ENCODE data around the gene BAIAP2L2.
A peak's percentile ranks its signal among the peaks of the same experiment; 100 is the strongest.

The BAIAP2L2 gene

DNA sequence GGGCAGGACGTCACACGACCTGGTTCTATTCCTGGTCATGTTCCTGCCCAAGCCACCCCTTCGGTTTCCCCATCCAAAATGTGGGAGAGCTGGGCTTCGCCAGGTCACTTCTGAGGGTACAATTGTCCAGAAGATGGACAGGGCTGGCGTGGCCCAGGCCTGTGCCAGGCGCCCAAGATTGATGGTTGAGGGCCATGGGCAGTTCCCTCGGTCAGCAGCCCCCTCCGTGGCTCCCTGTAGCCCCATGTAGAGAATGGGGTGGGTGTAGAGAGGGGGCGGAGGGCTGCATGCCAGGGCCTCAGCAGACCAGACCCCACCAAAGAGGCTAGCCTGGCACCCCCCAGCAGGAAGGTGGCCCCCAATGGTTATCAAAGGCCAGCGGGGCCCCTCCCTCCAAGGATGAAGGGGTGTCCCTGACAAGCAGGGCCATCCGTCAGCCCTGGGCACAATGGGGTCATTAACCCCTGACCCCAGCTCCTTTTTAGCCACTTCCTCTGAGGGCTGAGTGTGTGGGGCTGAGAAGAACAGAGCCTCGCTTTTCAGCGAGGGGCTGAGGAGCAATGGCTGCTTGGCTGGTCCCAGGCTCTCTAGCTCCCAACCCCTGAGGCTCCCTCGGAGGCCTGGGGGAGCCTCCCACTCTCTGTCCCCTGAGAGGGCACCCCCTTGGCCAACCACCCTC is 64.3 kb downstream of the BAIAP2L2 start:
- Histone ChIP-seq H3K23ac (ENCODE audit: low read length) (no peak overlapping the region), H3K27me3 (ENCODE audit: insufficient read depth, low read length) (no peaks in the 10 kb centered on the region), H2BK5ac (ENCODE audit: low read depth, low read length, poor library complexity) (no peak overlapping the region), H2AK5ac (ENCODE audit: low read length) (no peak overlapping the region), H4K8ac (ENCODE audit: low read depth, low read length) (peak overlapping the region; percentile 49), H4K12ac (ENCODE audit: low read depth, low read length) (no peak overlapping the region), H3K36me3 (ENCODE audit: control insufficient read depth in 1 of 2, insufficient read depth in 2 of 2, low read length in 2 of 2) (no peaks in the 10 kb centered on the region), H3K18ac (ENCODE audit: low read length) (no peak overlapping the region), H3K4me1 (ENCODE audit: control insufficient read depth in 1 of 2, insufficient read depth in 2 of 2, low read length in 2 of 2) (peaks cover 2 to 10% of the 10 kb centered on the region in 2 experiments), H2AFZ (ENCODE audit: insufficient read depth, low read length, poor library complexity) (no peak overlapping the region), H4K91ac (ENCODE audit: low read depth, low read length) (no peak overlapping the region), H3K4me2 (ENCODE audit: low read length) (no peak overlapping the region), H3K4ac (ENCODE audit: low read depth, low read length) (no peak overlapping the region), H3K27ac (ENCODE audit: low read depth, low read length) (no peak overlapping the region), H2BK12ac (ENCODE audit: low read length) (no peak overlapping the region), H3K79me2 (ENCODE audit: control insufficient read depth, insufficient read depth, low read length, poor library complexity) (no peaks in the 10 kb centered on the region), H3K9ac (ENCODE audit: low read length) (no peak overlapping the region), H3K9me3 (ENCODE audit: insufficient read depth, low read depth, low read length) (peaks cover 2% of the 10 kb centered on the region), H3K14ac (ENCODE audit: low read length) (no peak overlapping the region), H3K4me3 (ENCODE audit: low read depth, low read length) (no peak overlapping the region), H3K79me1 (ENCODE audit: low read length) (no peaks in the 10 kb centered on the region), H2BK120ac (ENCODE audit: insufficient read depth, low read length, poor library complexity) (no peak overlapping the region)
- WGBS (ENCODE audit: extremely low coverage, insufficient coverage, insufficient read length), result no CpG with 5 or more reads among the region's 14 CpGs
- DNase-seq, result no peak

DNA sequence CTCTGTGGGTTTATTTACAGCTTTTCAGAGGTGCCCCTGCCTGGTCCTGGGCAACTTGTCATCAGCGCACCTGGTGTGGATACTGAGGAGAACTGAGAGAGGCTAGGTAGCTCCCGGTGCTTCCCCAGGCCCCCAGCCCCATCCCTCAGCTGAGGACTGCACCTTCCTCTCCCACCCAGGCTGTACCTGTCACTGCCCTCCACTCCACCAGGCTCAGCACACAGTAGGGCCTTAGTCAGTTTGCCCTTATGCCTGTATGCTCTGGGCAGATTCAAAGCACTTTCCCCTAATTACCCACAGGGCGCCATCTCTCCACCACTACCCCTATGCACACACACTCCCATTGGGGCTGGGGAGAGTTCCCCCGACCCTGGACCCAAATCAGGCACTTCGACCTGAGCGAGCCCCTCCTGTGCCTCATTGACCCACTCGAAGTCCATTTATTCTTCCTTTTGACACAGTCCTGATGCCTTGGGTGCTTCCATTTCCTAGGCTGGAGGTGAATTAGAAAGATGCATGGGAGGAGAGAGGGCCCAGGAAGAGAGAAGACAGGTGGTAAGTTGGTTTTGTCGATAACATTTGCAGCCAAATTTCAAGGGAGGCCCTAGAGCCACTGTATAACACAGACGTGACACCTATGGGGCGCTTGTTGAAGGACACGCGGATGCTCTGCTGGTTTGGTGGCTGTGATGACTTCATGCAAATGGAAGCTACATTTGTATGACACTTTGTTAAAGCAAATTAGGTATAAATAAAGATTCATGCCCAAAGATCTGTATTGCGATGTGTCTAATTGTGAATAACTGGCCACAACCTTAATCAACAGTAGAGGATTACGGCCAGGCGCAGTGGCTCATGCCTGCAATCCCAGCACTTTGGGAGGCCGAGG is 67.1 kb downstream of the BAIAP2L2 start:
- H4K12ac ChIP-seq (ENCODE audit: low read depth, low read length), result no peak overlapping the region
- H3K9ac ChIP-seq (ENCODE audit: low read length), result no peak overlapping the region
- H3K14ac ChIP-seq (ENCODE audit: low read length), result no peak overlapping the region

DNA sequence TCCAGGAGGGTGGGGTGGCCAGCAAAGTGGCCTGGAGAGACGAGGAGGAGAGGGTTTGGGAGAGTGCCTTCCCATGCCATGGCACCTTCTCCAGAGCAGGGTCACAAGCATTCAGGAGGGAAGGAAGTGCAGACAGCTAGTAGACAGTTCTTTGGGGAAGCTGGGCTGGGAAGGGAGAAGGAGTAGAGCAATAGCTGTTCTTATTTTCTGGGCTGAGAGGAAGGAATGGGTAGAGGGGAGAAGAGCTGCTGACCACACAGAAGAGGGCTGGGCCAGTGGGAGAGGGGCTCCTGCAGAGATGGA is 68.0 kb downstream of the BAIAP2L2 start:
- no peak overlapping the region for H4K12ac ChIP-seq (ENCODE audit: low read depth, low read length)
- no peak for DNase-seq
- no peak overlapping the region for H2BK12ac ChIP-seq (ENCODE audit: low read length)
- no peak overlapping the region for H3K18ac ChIP-seq (ENCODE audit: low read length)
- H3K9ac ChIP-seq (ENCODE audit: low read length), result no peak overlapping the region
- H3K79me1 ChIP-seq (ENCODE audit: low read length), result no peaks in the 10 kb centered on the region
- no peak overlapping the region for H2BK120ac ChIP-seq (ENCODE audit: insufficient read depth, low read length, poor library complexity)
- no peak overlapping the region for H3K23ac ChIP-seq (ENCODE audit: low read length)
- WGBS (ENCODE audit: extremely low coverage, insufficient coverage, insufficient read length), result no CpG with 5 or more reads among the region's 1 CpG
- no peak overlapping the region for H4K91ac ChIP-seq (ENCODE audit: low read depth, low read length)
- H3K79me2 ChIP-seq (ENCODE audit: control insufficient read depth, insufficient read depth, low read length, poor library complexity), result no peaks in the 10 kb centered on the region
- H2AK5ac ChIP-seq (ENCODE audit: low read length), result no peak overlapping the region
- H2BK5ac ChIP-seq (ENCODE audit: low read depth, low read length, poor library complexity), result no peak overlapping the region
- H3K27me3 ChIP-seq (ENCODE audit: insufficient read depth, low read length), result no peaks in the 10 kb centered on the region
- H4K8ac ChIP-seq (ENCODE audit: low read depth, low read length), result no peak overlapping the region
- H3K4me1 ChIP-seq (ENCODE audit: control insufficient read depth in 1 of 2, insufficient read depth in 2 of 2, low read length in 2 of 2), result peaks cover 7 to 16% of the 10 kb centered on the region in 2 experiments
- no peak overlapping the region for H3K4me2 ChIP-seq (ENCODE audit: low read length)
- no peak overlapping the region for H3K4ac ChIP-seq (ENCODE audit: low read depth, low read length)
- no peak overlapping the region for H3K14ac ChIP-seq (ENCODE audit: low read length)
- H2AFZ ChIP-seq (ENCODE audit: insufficient read depth, low read length, poor library complexity), result no peak overlapping the region
- H3K27ac ChIP-seq (ENCODE audit: low read depth, low read length), result no peak overlapping the region
- H3K4me3 ChIP-seq (ENCODE audit: low read depth, low read length), result no peak overlapping the region
- no peaks in the 10 kb centered on the region for H3K36me3 ChIP-seq (ENCODE audit: control insufficient read depth in 1 of 2, insufficient read depth in 2 of 2, low read length in 2 of 2)
- peaks cover 2% of the 10 kb centered on the region for H3K9me3 ChIP-seq (ENCODE audit: insufficient read depth, low read depth, low read length)

More for the DNA sequence above, 67.1 kb downstream of the BAIAP2L2 start:
- Histone ChIP-seq H2AFZ (ENCODE audit: insufficient read depth, low read length, poor library complexity) (no peak overlapping the region), H3K36me3 (ENCODE audit: control insufficient read depth in 1 of 2, insufficient read depth in 2 of 2, low read length in 2 of 2) (no peaks in the 10 kb centered on the region), H3K23ac (ENCODE audit: low read length) (no peak overlapping the region), H2BK120ac (ENCODE audit: insufficient read depth, low read length, poor library complexity) (no peak overlapping the region), H3K4me3 (ENCODE audit: low read depth, low read length) (no peak overlapping the region), H2BK12ac (ENCODE audit: low read length) (no peak overlapping the region), H3K79me2 (ENCODE audit: control insufficient read depth, insufficient read depth, low read length, poor library complexity) (no peaks in the 10 kb centered on the region), H3K27ac (ENCODE audit: low read depth, low read length) (no peak overlapping the region), H3K9me3 (ENCODE audit: insufficient read depth, low read depth, low read length) (peaks cover 2% of the 10 kb centered on the region), H3K4ac (ENCODE audit: low read depth, low read length) (no peak overlapping the region), H3K4me2 (ENCODE audit: low read length) (no peak overlapping the region), H2AK5ac (ENCODE audit: low read length) (no peak overlapping the region), H3K4me1 (ENCODE audit: control insufficient read depth in 1 of 2, insufficient read depth in 2 of 2, low read length in 2 of 2) (peaks cover 7 to 16% of the 10 kb centered on the region in 2 experiments), H3K18ac (ENCODE audit: low read length) (no peak overlapping the region), H4K8ac (ENCODE audit: low read depth, low read length) (no peak overlapping the region), H3K27me3 (ENCODE audit: insufficient read depth, low read length) (no peaks in the 10 kb centered on the region), H3K79me1 (ENCODE audit: low read length) (no peaks in the 10 kb centered on the region), H2BK5ac (ENCODE audit: low read depth, low read length, poor library complexity) (no peak overlapping the region), H4K91ac (ENCODE audit: low read depth, low read length) (no peak overlapping the region)
- no CpG with 5 or more reads among the region's 16 CpGs for WGBS (ENCODE audit: extremely low coverage, insufficient coverage, insufficient read length)
- DNase-seq, result peak in 1 of 2 donors; percentile 19

DNA sequence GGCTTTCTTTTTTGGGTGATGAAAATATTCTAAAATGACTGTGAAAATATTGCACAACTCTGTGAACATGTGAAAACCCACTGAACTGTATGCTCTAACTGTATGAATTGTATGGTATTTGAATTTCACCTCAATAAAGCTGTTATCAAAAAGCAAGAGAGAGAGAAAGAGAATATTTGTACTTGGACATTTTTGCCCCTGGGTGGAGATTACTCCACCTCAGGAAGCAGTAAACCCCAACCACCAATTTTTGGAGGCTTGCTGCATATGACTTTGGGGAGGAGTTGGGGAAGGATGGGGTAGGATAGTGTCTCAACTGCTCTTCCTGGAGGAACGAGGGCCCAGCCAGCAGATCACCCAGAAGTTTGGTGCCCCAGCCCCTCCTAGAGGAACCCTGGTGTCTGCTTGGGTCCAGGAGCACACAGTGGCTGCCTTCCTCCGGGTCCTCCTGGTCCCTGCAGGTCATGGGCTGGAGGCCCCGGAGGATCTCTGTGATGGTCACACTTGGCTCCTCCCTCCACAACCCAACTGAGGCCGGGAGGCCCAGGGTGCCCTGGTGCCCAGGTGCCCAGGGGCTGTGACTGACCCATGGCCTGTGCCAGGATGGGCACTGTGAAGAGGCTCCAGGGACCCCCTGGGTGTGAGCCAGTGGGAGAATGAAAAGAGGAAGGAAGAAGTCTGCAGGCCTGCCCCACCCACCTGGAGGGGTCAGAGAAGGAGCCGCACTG is 68.6 kb downstream of the BAIAP2L2 start:
- no peaks in the 10 kb centered on the region for H3K36me3 ChIP-seq (ENCODE audit: control insufficient read depth in 1 of 2, insufficient read depth in 2 of 2, low read length in 2 of 2)
- H4K8ac ChIP-seq (ENCODE audit: low read depth, low read length), result no peak overlapping the region
- no peak for DNase-seq
- no peak overlapping the region for H3K27ac ChIP-seq (ENCODE audit: low read depth, low read length)
- peaks cover 7 to 16% of the 10 kb centered on the region in 2 experiments for H3K4me1 ChIP-seq (ENCODE audit: control insufficient read depth in 1 of 2, insufficient read depth in 2 of 2, low read length in 2 of 2)
- no peak overlapping the region for H3K4me2 ChIP-seq (ENCODE audit: low read length)
- H2AK5ac ChIP-seq (ENCODE audit: low read length), result no peak overlapping the region
- no peaks in the 10 kb centered on the region for H3K27me3 ChIP-seq (ENCODE audit: insufficient read depth, low read length)
- H3K79me2 ChIP-seq (ENCODE audit: control insufficient read depth, insufficient read depth, low read length, poor library complexity), result no peaks in the 10 kb centered on the region
- no peak overlapping the region for H3K4me3 ChIP-seq (ENCODE audit: low read depth, low read length)
- H3K9me3 ChIP-seq (ENCODE audit: insufficient read depth, low read depth, low read length), result peaks cover 2% of the 10 kb centered on the region
- H3K14ac ChIP-seq (ENCODE audit: low read length), result no peak overlapping the region
- no peak overlapping the region for H2BK120ac ChIP-seq (ENCODE audit: insufficient read depth, low read length, poor library complexity)
- no peak overlapping the region for H4K12ac ChIP-seq (ENCODE audit: low read depth, low read length)
- WGBS (ENCODE audit: extremely low coverage, insufficient coverage, insufficient read length), result no CpG with 5 or more reads among the region's 5 CpGs
- no peak overlapping the region for H3K23ac ChIP-seq (ENCODE audit: low read length)
- H3K9ac ChIP-seq (ENCODE audit: low read length), result no peak overlapping the region
- no peak overlapping the region for H3K18ac ChIP-seq (ENCODE audit: low read length)
- no peak overlapping the region for H2BK5ac ChIP-seq (ENCODE audit: low read depth, low read length, poor library complexity)
- H2AFZ ChIP-seq (ENCODE audit: insufficient read depth, low read length, poor library complexity), result no peak overlapping the region
- H3K79me1 ChIP-seq (ENCODE audit: low read length), result no peaks in the 10 kb centered on the region
- H4K91ac ChIP-seq (ENCODE audit: low read depth, low read length), result no peak overlapping the region
- H3K4ac ChIP-seq (ENCODE audit: low read depth, low read length), result no peak overlapping the region
- H2BK12ac ChIP-seq (ENCODE audit: low read length), result no peak overlapping the region
